Measurements from ENCODE around the gene ELF1. TPM values are rescaled to one million over a fixed set of nuclear protein-coding genes. Genes with fewer than 3 reads are reported as not detected.

The ELF1 gene
- total RNA-seq, 2 donors from 2014 or later = 40.1 to 50.7 TPM

Other genes starting within 250 kb of the ELF1 start
- 10 to 100 TPM; 25.6 to 26.0 TPM for gene MRPS31, start 248.1 kb downstream of the ELF1 start, total RNA-seq
- gene SLC25A15, start 229.7 kb downstream of the ELF1 start, total RNA-seq = 1 to 10 TPM; 4.7 to 4.9 TPM
- 10 to 100 TPM; 14.3 to 15.8 TPM for gene WBP4, start 42.2 kb upstream of the ELF1 start, total RNA-seq
- 1 to 10 TPM; 7.2 to 9.3 TPM for gene KBTBD6, start 113.5 kb upstream of the ELF1 start, total RNA-seq
- gene KBTBD7, start 175.3 kb upstream of the ELF1 start, total RNA-seq = 1 to 10 TPM; 4.8 to 6.7 TPM
- 10 to 100 TPM; 11.1 to 12.4 TPM for gene MTRF1, start 244.3 kb upstream of the ELF1 start, total RNA-seq